Neural progenitor cell (in vitro differentiated cells): Measurements from ENCODE around the gene DRAXIN. TPM values are rescaled to one million over a fixed set of nuclear protein-coding genes. Genes with fewer than 3 reads are reported as not detected.
A peak's percentile ranks its signal among the peaks of the same experiment; 100 is the strongest.
"Not testable (repeated sequence)": the region's sequence is repeated elsewhere in the genome, so short reads cannot be mapped to it uniquely, and the experiment has no call there.

Source experiments
- DNase-seq: peaks from one replicate; pipeline ENCODE4 v3.0.0-alpha.2; 2016; ENCODE audit warnings: low spot score
- H2AFZ ChIP-seq: fragments of 200-600 bp; sonication (generic); replicated peaks from 2 replicates; pipeline ENCODE4 v1.6.1; 2016; ENCODE audit warnings: antibody characterized with exemption
- H3F3A ChIP-seq: fragments of 200-600 bp; sonication (generic); 2 replicates; pipeline ENCODE4 v1.6.1; 2016; ENCODE audit warnings: antibody characterized with exemption, low read depth
- H3K27ac ChIP-seq: fragments of 200-600 bp; sonication (generic); 2 replicates; pipeline ENCODE4 v1.5.1; 2016; ENCODE audit warnings: mild to moderate bottlenecking
- H3K27me3 ChIP-seq: fragments of 200-600 bp; sonication (generic); 2 replicates; pipeline ENCODE4 v1.6.1; 2016; ENCODE audit warnings: mild to moderate bottlenecking, moderate library complexity
- H3K36me3 ChIP-seq: fragments of 200-600 bp; sonication (generic); 2 replicates; pipeline ENCODE4 v1.5.1; 2016
- H3K4me1 ChIP-seq: fragments of 200-600 bp; sonication (generic); 2 replicates; pipeline ENCODE4 v1.6.1; 2016; ENCODE audit warnings: mixed run types
- H3K4me2 ChIP-seq: fragments of 200-600 bp; sonication (generic); 2 replicates; pipeline ENCODE4 v1.6.1; 2016
- H3K4me3 ChIP-seq: fragments of 200-600 bp; sonication (generic); 2 replicates; pipeline ENCODE4 v1.5.1; 2016
- H3K79me2 ChIP-seq: fragments of 200-600 bp; sonication (generic); 2 replicates; pipeline ENCODE4 v1.6.1; 2016; ENCODE audit warnings: low read depth
- H3K9ac ChIP-seq: fragments of 200-600 bp; sonication (generic); 2 replicates; pipeline ENCODE4 v1.6.1; 2016
- H3K9me3 ChIP-seq: fragments of 200-600 bp; sonication (generic); 2 replicates; pipeline ENCODE4 v1.5.1; 2016; ENCODE audit warnings: low read depth
- H4K20me1 ChIP-seq: fragments of 200-600 bp; sonication (generic); 2 replicates; pipeline ENCODE4 v1.6.1; 2016; ENCODE audit warnings: low read depth
- H3K27ac Mint-ChIP-seq: 3 replicates; pipeline ENCODE4 v1.8.0; 2021; ENCODE audit warnings: mixed read lengths
- H3K27me3 Mint-ChIP-seq: 2 replicates; pipeline ENCODE4 v1.8.0; 2022; ENCODE audit warnings: low read depth, mild to moderate bottlenecking, inconsistent platforms, moderate library complexity, mixed read lengths; ENCODE audit not compliant: insufficient read depth
- H3K36me3 Mint-ChIP-seq: 3 replicates; pipeline ENCODE4 v1.8.0; 2021; ENCODE audit warnings: mixed read lengths
- H3K4me1 Mint-ChIP-seq: 3 replicates; pipeline ENCODE4 v1.8.0; 2021; ENCODE audit warnings: mixed read lengths
- H3K4me3 Mint-ChIP-seq: 3 replicates; pipeline ENCODE4 v1.8.0; 2021; ENCODE audit warnings: mild to moderate bottlenecking, moderate library complexity, mixed read lengths
- H3K9me3 Mint-ChIP-seq: 3 replicates; pipeline ENCODE4 v1.8.0; 2020; ENCODE audit warnings: mixed read lengths
- EZH2 ChIP-seq: fragments of 200-600 bp; sonication (generic); IDR thresholded peaks from 2 replicates; pipeline ENCODE4 v1.6.1; 2017; ENCODE audit warnings: antibody characterized with exemption, mild to moderate bottlenecking, moderate library complexity
- EZH2phosphoT487 ChIP-seq: fragments of 200-600 bp; sonication (generic); IDR thresholded peaks from 2 replicates; pipeline ENCODE4 v1.6.1; 2017; ENCODE audit warnings: antibody characterized with exemption
- total RNA-seq: library from RNA; depleted of rRNA; stranded (reverse); fragments of >200 nt; gene quantifications from 2 replicates; pipeline ENCODE4 v1.2.3, GENCODE V29; 2015; ENCODE audit warnings: low replicate concordance
- TF ChIP-seq, protein P1 (sequence below): fragments of 200-600 bp; sonication (generic); IDR thresholded peaks from 2 replicates; pipeline ENCODE4 v1.5.1; 2017; ENCODE audit warnings: antibody characterized with exemption, mild to moderate bottlenecking

DRAXIN gene, protein sequence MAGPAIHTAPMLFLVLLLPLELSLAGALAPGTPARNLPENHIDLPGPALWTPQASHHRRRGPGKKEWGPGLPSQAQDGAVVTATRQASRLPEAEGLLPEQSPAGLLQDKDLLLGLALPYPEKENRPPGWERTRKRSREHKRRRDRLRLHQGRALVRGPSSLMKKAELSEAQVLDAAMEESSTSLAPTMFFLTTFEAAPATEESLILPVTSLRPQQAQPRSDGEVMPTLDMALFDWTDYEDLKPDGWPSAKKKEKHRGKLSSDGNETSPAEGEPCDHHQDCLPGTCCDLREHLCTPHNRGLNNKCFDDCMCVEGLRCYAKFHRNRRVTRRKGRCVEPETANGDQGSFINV
- total RNA-seq, result 27.1 and 31.3 TPM in 2 replicates

DNA sequence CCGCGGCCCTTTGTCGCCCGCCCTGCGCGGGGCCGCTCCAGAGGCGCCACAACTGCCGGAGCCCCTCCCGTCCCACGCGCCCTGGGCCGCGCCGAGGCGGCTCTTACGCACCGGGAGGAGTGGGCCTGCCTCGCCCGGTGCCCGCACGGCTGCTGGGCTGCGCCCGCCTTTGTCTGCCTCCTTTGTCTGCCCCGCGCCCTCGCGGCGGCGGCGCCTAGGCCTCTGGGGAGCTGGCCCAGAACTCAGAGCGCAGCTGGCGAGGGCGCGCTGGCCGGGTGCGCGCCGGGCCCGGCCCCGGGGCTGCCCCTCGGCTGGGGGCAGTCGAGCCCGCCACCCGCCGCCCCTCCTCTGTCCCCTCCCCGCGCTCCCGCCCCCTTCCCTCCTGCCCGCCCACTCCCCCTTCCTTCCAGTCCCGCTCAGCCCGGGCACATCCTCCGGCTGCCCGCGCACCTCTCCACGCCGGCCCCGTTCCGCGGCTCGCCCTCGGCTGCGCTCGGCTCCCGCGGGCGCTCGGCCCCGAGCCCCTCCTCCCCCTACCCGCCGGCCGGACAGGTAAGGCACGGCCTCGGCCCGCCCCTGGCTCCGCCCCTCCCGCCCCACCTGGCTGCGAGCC, at the start of gene DRAXIN:
Gene DRAXIN (plus strand): TSS at position 409 of the 613 bp plus-strand sequence. CDS start 14,549 bp downstream, outside the sequence.
- peak within 1 kb of the TSS; percentile 84 for H3K27ac ChIP-seq

DNA sequence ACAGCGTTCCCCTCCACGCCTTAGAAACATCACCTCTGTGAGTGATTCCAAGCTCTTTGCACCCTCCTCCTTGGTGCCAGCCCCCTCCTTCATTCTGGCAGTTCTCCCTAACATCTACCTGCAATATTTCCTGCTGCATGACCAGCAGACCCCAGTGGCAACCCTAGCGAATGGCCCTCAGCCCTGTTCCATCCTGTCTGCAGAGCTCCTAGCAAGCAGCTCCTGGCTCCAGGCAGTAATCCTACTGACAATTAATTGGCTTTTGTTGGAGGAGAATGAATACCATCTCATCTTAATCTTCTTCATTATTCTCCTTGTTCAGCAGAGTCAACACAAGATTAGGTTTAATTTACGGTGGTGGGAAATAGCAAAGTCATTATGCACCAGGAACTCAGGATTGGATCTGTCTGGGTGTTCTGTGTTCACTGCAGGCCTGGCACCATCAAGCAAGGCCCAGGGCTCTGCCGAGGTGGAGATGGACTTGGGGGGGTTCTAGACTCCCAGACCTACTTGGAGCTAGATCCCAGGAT, 49.7 kb upstream of the DRAXIN start:
- no peak overlapping the region for H3K27ac Mint-ChIP-seq
- H3K27me3 Mint-ChIP-seq, result peaks cover 16% of the 10 kb centered on the region
- H3K9me3 Mint-ChIP-seq, result no peaks in the 10 kb centered on the region

More for the DNA sequence above, at the start of gene DRAXIN:
- Histone ChIP-seq H3K36me3 (no peaks in the 10 kb centered on the region), H3K9me3 (no peaks in the 10 kb centered on the region), H3K4me1 (peaks cover 48% of the 10 kb centered on the region), H3K4me3 (peak within 1 kb of the TSS; percentile 97), H3F3A (peaks cover 65% of the 10 kb centered on the region), H4K20me1 (peaks cover 55% of the 10 kb centered on the region), H2AFZ (peak within 1 kb of the TSS; percentile 88), H3K9ac (peak within 1 kb of the TSS; percentile 91), H3K27me3 (peaks cover 11% of the 10 kb centered on the region), H3K4me2 (peak within 1 kb of the TSS; percentile 93), H3K79me2 (peaks cover 90% of the 10 kb centered on the region)
- Mint-ChIP-seq H3K4me3 (peak within 1 kb of the TSS; percentile 94), H3K4me1 (peaks cover 36% of the 10 kb centered on the region), H3K9me3 (no peaks in the 10 kb centered on the region), H3K36me3 (no peaks in the 10 kb centered on the region), H3K27ac (peak within 1 kb of the TSS; percentile 69), H3K27me3 (peaks cover 22% of the 10 kb centered on the region)
- TF ChIP-seq EZH2phosphoT487 (no peak), EZH2 (no peak)
- TF ChIP-seq, protein P1, sequence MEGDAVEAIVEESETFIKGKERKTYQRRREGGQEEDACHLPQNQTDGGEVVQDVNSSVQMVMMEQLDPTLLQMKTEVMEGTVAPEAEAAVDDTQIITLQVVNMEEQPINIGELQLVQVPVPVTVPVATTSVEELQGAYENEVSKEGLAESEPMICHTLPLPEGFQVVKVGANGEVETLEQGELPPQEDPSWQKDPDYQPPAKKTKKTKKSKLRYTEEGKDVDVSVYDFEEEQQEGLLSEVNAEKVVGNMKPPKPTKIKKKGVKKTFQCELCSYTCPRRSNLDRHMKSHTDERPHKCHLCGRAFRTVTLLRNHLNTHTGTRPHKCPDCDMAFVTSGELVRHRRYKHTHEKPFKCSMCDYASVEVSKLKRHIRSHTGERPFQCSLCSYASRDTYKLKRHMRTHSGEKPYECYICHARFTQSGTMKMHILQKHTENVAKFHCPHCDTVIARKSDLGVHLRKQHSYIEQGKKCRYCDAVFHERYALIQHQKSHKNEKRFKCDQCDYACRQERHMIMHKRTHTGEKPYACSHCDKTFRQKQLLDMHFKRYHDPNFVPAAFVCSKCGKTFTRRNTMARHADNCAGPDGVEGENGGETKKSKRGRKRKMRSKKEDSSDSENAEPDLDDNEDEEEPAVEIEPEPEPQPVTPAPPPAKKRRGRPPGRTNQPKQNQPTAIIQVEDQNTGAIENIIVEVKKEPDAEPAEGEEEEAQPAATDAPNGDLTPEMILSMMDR, result no peak
- DNase-seq, result peak; percentile 90

DNA sequence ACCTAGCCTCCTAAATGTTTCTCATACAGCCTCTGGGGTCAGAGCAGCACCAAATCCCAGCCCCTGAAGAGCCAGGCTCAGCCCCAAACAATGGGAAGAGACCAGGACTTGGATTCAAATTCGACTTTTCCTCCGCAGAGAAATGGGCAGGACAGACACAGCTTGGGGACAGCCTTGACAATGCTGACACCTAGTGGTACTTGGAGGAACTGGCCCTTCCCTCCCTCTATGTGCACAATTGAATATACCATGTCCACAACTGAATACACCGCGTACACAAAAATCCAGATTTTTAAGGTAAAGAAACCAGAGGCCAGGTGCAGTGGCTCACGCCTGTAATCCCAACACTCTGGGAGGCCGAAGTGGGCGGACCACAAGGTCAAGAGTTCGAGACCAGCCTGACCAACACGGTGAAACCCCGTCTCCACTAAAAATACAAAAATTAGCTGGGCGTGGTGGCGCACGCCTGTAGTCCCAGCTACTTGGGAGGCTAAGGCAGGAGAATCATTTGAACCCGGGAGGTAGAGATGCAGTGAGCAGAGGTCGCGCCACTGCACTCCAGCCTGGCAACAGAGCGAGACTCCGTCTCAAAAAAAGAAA, 49.0 kb upstream of the DRAXIN start:
- H3K9me3 ChIP-seq, H3F3A ChIP-seq, H3K4me2 ChIP-seq, H3K9ac ChIP-seq, H3K27ac Mint-ChIP-seq, H3K4me1 ChIP-seq, H2AFZ ChIP-seq, H4K20me1 ChIP-seq, H3K36me3 ChIP-seq, H3K79me2 ChIP-seq, H3K4me1 Mint-ChIP-seq, H3K4me3 ChIP-seq, H3K36me3 Mint-ChIP-seq, H3K27ac ChIP-seq, H3K9me3 Mint-ChIP-seq, H3K4me3 Mint-ChIP-seq, H3K27me3 ChIP-seq: not testable (repeated sequence)
- TF ChIP-seq, protein P1, result peak; percentile 98
- peak; percentile 82 for DNase-seq
- peaks cover 18% of the 10 kb centered on the region for H3K27me3 Mint-ChIP-seq

More for the DNA sequence above, 49.7 kb upstream of the DRAXIN start:
- H3K79me2 ChIP-seq, result no peaks in the 10 kb centered on the region
- no peaks in the 10 kb centered on the region for H3K27me3 ChIP-seq
- TF ChIP-seq EZH2phosphoT487 (no peak), EZH2 (no peak)
- TF ChIP-seq, protein P1, result no peak
- H3F3A ChIP-seq, result peaks cover 4% of the 10 kb centered on the region
- DNase-seq, result peak; percentile 66
- H2AFZ ChIP-seq, result no peak overlapping the region
- no peaks in the 10 kb centered on the region for H3K9me3 ChIP-seq
- Mint-ChIP-seq H3K4me3 (no peak overlapping the region), H3K4me1 (no peaks in the 10 kb centered on the region), H3K36me3 (no peaks in the 10 kb centered on the region)
- H3K4me2 ChIP-seq, result no peak overlapping the region
- H3K9ac ChIP-seq, result no peak overlapping the region
- H4K20me1 ChIP-seq, result peaks cover 3% of the 10 kb centered on the region
- no peak overlapping the region for H3K4me3 ChIP-seq
- H3K36me3 ChIP-seq, result no peaks in the 10 kb centered on the region
- H3K27ac ChIP-seq, result no peak overlapping the region
- H3K4me1 ChIP-seq, result no peaks in the 10 kb centered on the region
